ENCODE data around the gene CCNA1.

CCNA1 gene

DNA sequence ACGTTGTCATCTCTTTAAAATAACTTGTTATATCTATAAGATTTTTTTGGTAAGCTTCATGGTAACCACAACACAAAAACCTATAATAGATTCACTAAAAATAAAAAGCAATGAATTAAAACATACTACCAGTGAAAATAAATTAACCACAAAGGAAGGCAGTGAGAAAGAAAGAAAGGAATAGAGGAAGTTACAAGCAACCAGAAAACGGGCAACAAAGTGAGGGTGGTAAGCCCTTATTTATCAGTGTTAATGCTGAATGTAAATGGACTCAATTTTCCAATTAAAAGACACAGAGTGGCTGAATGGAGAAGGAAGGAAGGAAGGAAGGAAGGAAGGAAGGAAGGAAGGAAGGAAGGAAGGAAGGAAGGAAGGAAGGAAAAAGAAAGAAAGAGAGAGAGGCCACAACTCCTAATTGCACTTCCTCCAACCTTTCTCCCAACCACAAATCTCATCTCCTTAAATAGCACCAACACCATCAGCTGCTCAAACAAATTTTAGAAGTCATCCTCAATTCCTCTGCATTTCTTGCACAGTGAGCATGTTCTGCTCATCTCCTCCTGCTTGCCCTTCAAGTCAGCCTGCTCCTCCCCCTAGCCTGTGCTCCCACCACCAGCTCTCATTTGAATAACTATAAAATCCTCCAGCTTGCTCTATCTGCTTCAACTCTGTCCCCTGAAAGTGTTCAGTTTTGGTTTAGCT is 48.6 kb downstream of the CCNA1 start:
- TF ChIP-seq GATA3 (IDR thresholded peaks at IDR 0.05; ENCODE audit: low read depth, low read length) (no peak), GATA2 (IDR thresholded peaks at IDR 0.05; ENCODE audit: low read depth, low read length) (no peak)

DNA sequence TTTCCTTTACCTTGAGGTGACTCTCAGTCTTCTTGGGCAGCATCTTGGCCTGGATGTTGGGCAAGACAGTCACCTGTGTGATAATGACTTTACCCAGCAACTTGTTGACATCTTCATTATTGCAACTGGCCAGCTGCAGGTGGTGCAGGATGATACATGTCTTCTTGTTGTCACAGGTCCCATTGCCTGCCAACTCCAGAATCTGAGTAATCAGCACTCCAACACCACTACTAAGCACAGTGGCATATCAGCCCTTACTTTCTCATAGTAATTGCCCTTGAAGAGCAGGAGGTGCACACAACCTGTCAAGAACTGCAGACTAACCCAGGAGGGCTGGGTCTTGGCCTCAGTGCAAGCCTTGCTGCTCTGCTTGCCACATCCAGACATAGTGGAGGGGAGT is 57.8 kb downstream of the CCNA1 start:
- TF ChIP-seq GATA3 (IDR thresholded peaks at IDR 0.05; ENCODE audit: low read depth, low read length), result no peak
- TF ChIP-seq GATA2 (IDR thresholded peaks at IDR 0.05; ENCODE audit: low read depth, low read length), result no peak

Measured in SH-SY5Y (cell line).